GM21786 (cell line): ENCODE results near the gene CEP112.
"Not testable (repeated sequence)": the region's sequence is repeated elsewhere in the genome, so short reads cannot be mapped to it uniquely, and the experiment has no call there.

Experiments
- ATAC-seq: cut with Tn5 transposase; IDR thresholded peaks from one replicate; pipeline ENCODE4 v1.9.1; 2021; ENCODE audit not compliant: unreplicated experiment

CEP112 gene

DNA sequence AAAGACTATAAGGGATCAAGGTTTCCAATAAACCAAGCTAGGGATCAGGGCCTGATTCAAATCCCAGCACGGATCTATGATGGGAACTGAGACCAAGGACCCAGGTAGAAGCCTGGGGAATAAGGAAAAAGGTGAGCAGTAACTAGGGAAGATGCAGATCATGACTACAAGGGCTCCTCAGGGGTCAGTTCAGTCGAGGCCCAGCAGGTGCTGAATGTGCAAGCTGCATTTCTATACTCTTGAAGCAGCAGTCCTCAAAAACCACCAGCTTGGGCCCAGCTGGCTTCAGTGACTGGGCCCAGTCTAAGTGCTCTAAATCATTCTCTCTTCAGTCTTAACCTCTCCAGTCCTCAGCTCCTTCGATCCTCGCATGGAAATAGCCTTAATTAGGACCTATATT, 401.7 kb downstream of the CEP112 start:
- ATAC-seq = no peak

DNA sequence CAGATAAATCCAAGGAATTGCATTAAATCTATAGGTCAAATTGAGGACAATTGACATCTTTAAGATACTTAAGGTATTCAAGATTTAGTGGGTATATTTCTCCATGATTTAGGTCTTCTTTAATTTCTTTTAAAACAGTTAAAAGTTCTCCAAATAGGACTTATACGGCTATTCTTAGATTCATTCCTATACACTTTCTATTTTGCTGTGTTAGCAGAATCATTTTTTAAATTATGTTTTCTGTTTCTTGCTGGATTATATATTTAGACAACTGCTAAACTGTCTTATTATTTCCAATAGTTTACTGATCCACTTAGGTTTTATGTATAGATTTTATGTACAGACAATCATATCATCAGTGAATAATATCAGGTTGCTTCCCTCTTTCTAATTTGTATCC, 404.4 kb downstream of the CEP112 start:
- no peak for ATAC-seq

DNA sequence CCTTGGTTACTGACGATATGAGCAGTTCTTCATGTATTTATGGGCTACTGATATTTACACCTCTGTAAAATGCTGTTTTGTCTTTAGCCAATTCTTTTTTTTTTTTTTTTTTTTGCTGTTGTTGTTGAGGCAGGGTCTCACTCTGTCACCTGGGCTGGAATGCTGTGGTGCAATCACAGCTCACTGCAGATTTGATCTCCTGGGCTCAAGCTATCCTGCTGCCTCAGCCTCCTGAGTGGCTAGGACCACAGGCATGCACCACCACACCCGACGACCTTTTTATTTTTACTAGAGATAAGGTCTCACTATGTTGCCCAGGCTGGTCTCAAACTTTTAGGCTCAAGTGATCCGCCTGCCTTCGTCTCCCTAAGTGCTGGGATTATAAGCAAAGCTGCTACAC, 405.5 kb downstream of the CEP112 start:
- ATAC-seq = no peak

DNA sequence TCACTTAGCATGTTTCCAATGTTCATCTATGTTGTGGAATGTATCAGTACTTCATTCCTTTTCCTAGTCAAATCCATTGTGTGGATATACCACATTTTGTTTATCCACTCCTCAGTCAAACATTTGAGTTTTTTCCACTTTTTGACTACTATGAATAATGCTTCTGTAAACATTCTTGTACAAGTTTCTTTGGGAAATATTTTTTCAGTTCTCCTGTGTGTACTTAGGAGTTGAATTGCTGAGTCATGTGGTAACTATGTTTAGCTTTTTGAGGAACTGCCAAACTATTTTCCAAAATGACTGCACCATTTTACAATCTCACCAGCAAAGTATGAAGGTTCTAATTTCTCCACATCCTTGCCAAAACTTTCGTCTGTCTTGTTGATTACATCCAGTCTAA, 406.8 kb downstream of the CEP112 start:
- no peak for ATAC-seq

DNA sequence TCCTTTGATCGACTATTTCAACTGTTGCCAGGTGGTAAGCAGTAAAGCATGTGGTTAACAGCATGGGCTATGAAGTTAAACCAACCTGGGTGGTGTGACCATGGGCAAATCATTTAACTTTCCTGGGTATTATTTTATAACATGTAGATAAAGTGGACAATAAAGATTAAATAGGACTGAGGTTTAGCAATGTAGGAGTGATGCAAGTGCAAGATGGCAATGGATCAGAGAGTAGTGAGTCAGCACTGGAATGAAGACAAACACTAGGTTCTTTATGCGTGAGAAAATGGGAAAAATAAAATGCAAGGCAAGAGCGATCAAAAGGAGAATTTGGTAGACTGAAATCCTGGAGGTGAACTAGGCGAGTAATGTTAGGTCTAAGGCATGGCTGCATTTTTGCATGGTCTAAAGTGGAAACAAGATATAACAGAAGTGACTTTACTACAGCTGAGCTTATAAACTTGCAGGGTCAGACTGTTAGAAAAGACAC, 408.0 kb downstream of the CEP112 start:
- ATAC-seq = no peak

DNA sequence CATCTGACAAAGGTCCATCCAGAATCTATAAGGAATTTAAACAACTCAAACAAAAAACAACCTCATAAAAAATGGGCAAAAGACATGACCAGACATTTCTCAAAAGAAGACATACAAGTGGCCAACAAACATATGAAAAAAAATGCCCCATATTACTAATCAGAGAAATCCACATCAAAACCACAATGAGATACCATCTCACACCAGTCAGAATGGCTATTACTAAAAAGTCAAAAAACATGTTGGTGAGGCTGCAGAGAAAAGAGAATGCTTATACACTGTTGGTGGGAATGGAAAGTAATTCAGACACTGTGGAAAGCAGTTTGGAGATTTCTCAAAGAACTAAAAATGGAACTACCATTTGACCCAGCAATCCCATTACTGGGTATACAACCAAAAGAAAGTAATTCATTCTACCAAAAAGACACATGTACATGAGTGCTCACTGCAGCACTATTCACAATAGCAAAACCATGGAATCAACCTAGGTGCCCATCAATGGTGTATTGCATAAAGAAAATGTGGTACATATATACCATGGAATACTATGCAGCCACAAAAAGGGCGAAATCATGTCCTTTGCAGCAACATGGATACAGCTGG, 409.7 kb downstream of the CEP112 start:
- not testable (repeated sequence) for ATAC-seq

DNA sequence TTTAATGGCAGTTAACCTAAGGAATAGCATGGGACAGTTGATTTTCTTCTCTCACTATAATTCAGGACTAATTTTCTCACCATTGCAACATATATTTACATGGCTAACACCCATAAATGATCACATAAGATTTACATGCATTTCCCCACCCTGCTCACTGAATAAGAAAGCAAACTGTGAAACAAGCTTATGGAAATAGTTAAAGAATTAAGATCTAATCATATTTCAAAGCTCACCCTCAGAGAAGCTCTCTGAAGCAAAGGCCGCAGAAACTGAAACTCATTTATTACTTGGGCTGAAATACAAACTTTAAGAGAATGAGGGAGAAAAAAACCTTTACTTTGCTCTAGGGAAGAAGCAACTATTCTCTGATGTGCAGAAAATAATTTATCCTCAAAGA, 411.8 kb downstream of the CEP112 start:
- ATAC-seq = no peak

DNA sequence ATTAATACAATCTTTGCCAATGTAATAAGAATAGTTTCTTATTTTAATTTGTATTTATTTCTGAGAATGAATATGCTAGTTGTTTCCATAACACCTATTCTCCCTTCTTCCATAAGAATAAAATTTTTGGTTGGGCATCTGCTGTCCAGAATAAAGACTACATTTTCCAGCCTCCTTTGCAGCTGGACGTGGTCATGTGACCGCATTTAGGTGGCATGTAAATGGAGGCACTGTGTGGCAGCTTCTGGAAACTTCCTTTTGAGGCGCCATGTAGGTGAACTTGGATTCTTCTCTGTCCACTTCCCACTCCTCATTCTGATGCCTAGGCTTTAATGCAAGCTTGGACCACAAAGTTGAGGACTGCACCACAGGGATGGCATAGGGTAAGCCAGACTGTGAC, 415.0 kb downstream of the CEP112 start:
- ATAC-seq = no peak

DNA sequence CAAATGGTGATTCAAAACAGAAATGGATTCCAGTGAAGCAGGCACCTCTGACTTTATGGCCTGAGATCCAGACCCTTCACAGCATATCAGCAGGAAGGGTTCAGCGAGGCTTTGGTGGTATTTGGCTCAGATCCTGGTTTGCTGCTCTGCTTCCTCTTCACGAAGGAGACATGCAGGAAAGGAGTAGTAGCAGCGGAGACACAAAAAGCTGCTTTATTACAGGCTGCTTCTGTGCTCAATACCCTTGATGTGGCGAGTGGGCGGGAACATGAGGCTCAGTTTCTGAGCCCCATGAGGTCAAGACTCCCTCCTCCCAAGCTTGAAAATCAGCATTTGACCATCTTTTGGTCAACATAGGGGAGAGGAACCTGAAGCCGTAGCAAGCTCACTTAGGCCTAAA, 417.1 kb downstream of the CEP112 start:
- ATAC-seq = no peak

DNA sequence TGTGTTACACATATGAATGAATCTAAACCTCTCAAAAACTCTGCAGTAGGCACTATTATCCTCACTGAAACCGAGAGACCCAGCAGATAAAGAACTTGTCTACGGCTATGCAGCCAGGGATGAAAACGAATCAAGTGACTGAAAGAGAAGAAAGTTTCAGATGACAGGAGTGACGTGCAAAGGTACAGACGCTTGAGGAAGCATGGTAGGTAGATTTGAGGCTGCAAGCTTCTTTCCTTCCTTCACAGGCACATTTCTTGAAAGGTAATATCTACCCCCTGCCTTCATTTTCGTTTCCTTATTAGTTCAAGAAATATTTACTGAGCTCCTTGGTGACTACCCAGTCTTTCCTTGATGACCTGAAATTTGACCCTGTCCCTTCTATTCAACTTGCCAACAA, 418.9 kb downstream of the CEP112 start:
- no peak for ATAC-seq

DNA sequence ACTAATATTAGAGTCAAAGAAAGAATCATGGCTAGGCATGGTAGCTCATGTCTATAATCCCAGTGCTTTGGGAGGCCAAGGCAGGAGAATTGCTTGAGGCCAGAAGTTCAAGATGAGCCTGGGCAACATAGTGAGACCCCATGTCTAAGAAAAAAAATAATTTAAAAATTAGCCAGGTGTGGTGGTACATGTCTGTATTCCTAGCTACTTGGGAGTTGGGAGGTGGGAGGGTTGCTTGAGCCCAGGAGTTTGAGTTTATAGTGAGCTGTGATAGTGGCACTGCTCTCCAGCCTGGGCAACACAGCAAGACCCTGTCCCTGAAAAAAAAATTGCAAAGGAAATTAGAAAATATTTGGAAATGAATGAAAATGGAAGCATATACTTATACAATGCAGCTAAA, 420.2 kb downstream of the CEP112 start:
- no peak for ATAC-seq

DNA sequence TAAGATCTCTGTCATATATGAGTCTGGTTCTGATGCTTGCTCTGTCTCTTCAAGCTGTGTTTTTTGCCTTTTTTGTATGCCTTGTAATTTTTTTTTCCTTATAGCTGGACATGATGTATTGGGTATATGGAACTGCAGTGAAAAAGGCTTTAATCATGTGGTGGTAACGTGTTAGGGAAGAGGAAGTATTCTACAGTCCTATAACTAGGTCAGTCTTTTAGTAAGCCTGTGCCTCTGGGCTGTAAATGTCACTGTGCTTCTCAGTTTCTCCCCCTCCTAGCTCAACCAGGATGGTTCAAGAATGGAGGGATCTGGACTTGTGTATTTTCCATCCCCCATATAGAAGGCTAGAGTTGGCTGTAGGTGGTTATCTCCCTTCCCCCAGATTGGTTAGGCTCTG, 428.1 kb downstream of the CEP112 start:
- no peak for ATAC-seq

DNA sequence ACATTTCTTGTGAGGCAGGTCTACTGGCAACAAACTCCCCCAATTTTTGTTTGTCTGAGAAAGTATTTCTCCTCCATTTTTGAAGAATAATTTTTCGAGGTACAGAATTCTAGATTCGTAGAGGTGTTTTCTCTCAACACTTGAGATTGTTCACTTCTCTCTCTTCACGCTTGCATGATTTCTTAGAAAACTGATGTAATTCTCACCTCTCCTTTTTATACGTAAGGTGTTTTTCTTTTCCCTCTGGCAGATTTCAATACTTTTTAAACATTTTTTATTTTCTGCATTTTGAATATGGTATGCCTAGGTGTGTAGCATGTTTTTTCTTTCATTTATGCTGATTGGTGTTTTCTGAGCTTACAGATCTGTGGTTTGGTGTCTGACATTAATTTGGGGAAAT, 429.0 kb downstream of the CEP112 start:
- no peak for ATAC-seq

DNA sequence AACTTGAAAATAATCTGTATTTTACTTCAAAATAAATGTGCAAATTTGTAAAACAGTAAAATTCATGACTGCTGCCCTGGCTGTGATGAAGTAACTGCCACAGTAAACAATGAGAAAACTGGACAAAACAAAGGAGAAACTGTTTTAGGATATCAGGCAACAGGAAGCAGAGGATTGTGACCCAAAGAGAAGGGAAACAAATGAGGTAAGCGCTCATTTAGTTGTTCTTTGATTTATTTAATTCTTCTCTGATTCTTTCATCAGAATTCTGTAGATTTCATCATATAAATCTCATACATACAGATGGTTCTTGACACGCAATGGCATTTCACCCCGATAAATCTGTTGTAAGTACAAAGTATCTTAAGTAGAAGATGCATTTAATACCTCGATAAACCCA, 432.4 kb downstream of the CEP112 start:
- ATAC-seq = no peak

DNA sequence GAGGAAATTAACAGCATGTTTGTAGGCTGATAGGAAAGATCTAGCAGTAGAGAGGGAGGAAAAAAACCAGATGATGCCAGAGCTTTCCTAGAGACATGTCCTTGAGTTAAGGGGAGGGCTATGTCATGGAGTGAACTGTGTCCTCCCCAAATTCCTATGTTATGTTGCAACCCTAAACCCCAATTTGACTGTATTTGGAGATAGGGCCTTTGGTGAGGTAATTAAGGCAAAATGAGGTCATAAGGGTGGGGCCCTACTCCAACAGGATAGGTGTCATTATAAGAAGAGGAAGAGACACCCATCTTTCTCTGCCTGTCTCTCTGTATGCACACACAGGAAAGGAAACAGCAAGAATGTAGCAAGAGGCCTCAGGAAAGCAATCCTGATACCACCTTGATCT, 435.2 kb downstream of the CEP112 start:
- ATAC-seq = no peak

DNA sequence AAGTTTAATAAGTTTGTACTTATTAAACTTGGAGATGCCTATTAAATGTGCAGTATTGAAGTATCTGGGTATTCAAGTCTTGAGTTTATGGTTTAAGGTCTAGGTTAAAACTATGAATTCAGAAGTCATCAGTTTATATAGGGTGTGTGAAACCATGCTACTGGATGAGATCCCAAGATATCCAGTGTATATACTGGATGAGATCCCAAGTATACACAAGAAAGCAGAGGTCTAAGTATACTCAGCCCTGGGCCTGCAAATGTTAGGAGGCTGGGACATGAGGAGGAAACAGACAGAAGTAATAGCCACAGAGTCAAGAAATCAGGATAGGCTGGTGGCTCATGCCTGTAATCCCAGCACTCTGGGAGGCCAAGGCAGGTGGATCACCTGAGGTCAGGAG, 436.1 kb downstream of the CEP112 start:
- no peak for ATAC-seq

DNA sequence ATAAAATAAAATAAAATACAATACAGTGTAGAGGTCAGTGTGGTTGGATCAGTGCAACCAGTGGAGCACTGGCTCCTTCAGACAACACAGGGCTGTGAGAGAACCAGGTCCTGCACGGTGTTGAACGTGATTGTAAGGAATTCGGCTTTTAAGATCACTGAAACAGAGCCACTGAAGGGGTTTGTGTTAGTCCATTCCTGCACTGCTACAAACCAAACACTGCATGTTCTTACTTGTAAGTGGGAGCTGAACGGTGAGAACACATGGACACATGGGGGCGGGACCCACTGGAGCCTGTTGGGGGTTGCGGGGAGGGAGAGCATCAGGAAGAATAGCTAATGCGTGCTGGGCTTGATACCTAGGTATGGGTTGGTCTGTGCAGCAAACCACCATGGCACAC, 437.3 kb downstream of the CEP112 start:
- no peak for ATAC-seq

DNA sequence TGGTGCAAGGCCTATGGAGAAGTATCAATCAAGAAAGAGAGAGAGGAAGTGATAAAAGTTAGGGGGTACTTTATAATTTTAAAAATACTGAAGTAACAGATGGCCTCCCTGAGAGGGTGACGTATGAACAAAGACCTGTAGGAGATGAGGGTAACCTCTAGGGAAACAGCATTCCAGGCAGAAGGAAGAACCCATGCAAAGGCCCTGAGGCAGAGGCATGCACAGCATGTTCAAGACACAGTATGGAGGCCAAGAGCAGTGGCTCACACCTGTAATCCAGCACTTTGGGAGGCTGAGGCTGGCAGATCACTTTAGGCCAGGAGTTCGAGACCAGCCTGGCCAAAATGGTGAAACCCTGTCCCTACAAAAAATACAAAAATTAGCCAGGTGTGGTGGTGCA, 437.9 kb downstream of the CEP112 start:
- no peak for ATAC-seq

DNA sequence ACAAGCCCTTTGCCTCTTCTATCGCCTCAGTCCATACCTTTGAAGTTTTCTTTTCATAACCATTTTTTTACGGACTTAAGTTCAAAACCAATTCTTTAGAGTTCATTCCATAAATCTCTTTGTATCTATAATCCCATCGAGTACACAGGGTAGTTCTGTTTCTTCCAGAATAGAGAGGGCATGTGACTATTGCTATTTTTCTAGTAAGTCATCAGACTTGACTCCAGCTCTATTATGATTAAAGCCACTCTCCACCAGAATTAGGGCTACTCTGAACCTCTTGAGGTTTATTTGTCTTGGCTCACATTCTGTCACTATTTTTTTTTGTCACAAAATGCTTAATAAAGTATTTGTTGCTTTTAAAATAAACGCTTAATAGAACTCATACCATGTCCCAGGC, 438.6 kb downstream of the CEP112 start:
- no peak for ATAC-seq

DNA sequence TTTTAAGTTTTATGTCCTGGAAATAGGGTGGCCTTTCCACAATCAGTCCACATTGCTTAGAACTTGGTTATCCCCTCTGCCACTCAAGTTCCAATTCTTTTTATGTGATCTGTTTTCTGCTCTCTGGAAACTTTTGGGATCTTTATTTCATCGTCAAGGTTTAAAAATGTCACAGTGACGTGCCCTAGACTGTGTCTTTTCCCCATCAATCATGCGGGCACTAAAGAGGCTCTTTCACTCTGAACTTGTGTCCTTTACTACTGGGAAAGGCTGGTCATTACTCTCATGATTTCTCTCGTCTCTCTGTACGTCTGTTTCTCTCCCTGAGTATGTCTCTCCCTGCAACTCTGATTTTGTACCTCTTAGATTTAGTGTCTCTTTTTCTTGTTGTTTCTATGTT, 440.7 kb downstream of the CEP112 start:
- ATAC-seq = no peak

DNA sequence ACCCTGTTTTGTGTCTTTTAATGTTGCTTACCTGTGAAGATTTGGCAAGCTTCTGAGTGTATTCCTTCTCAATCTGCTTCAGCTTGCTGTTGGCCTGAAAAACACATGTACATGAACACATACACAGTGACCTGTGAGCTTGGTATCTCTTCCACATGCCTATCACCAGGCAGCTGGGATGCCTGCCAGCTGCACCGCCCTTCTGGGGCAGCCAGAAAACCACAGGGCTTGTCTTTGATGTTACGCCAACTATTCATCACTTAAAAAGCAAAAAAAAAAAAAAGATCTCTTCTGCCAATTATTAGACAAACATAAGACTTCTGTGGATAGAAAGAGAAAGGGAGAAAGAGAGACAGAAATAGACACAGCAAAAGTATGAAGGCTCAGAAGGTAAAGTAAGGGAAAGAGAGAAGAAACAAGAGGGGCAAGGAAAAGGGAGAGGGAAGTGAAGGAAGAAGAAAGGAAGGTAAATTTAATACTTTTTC, 441.3 kb downstream of the CEP112 start:
- ATAC-seq = peak; percentile 72

DNA sequence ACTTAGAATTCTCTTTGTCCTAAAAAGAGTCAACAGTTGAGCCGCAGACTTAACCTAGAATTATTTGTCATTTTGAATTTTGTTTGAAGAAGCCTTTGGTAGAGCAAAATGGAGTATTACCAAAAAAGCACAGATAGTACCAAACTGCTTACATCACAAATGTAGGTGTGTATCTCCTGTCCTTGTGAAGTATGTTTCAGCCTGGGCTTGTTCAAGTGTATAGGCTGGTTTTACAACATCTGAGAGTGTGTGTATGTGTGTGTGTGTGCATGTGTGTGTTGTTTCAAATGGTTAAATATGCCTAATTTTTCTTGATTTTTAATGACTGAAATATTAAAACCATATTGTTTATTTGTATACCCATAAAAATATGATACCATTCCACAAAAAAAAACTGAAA, 441.8 kb downstream of the CEP112 start:
- no peak for ATAC-seq

DNA sequence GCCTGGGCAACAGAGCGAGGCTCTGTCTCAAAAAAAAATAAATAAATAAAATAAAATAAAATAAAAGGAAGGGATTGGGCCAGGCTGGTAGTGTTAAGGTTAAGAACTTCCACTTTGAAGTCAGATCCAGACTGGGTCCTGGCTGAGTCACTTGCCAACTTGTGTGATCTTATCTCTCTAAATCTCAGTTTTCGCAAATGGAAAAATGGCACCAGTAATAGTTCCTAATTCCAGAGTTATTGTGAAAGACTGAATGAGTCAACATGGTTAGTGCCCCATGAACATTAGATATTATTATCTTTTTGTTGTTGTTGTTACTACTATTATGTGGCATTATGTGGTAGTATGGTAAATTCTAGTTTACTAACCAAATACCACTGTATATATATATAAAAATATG, 442.5 kb downstream of the CEP112 start:
- no peak for ATAC-seq
